Measurements from ENCODE around the gene PRUNE2.
"Not testable (repeated sequence)": the region's sequence is repeated elsewhere in the genome, so short reads cannot be mapped to it uniquely, and the experiment has no call there.

PRUNE2 gene

DNA sequence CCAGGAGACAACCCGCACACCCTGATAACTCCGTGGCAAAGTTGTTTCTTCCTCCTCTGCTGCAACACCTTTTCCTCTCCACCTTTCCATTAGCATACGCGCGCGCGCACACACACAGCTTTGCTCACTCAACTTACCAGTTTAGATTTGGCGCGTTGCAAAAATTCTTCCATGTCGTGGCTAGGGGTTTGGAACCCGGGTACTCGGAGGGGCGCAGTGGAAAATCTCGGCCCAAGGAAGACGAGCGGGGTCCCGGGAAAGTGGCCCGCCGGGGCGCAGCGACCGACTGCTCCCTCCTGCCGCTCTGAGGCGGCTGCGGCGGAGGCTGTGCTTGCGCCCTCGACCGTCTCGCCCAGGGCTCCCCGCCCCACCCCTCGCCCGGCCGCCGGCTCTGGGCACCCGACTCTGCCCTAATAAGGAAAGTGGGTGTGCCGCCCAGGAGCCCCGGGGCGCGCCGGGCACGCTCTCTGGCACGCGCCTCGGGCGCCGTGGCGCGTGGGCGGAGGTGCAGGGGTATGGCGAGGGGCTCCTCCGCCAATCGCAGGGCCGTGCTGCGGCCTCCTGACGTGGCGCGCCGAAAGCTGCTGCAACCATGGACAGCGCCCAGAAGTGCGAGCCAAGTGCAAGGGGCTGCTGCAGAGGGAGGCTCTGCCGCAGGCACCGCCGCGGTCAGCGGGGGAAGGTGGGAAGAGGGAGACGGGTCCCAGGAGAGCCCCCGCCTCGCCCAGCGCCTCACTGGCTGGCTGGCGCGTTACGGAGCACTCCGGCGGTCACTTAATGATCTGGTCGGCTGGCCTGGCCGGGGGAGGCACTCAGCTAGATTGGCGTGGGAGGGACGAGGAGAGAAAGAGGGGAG, at the start of gene PRUNE2:
PRUNE2 (minus strand) TSS at position 324 of the 856 bp plus-strand sequence; CDS start at position 173, 151 bp downstream.
- H3K4me3 ChIP-seq (ENCODE audit: low read depth, low read length) = peak within 1 kb of the TSS; percentile 55
- peak; percentile 89 for DNase-seq (ENCODE audit: low read depth, low spot score)
- TF ChIP-seq, protein P1, sequence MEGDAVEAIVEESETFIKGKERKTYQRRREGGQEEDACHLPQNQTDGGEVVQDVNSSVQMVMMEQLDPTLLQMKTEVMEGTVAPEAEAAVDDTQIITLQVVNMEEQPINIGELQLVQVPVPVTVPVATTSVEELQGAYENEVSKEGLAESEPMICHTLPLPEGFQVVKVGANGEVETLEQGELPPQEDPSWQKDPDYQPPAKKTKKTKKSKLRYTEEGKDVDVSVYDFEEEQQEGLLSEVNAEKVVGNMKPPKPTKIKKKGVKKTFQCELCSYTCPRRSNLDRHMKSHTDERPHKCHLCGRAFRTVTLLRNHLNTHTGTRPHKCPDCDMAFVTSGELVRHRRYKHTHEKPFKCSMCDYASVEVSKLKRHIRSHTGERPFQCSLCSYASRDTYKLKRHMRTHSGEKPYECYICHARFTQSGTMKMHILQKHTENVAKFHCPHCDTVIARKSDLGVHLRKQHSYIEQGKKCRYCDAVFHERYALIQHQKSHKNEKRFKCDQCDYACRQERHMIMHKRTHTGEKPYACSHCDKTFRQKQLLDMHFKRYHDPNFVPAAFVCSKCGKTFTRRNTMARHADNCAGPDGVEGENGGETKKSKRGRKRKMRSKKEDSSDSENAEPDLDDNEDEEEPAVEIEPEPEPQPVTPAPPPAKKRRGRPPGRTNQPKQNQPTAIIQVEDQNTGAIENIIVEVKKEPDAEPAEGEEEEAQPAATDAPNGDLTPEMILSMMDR (IDR thresholded peaks at IDR 0.05; ENCODE audit: low read depth, low read length) = no peak
- in situ Hi-C loops (cut with HindIII; ENCODE audit: low sequenced_read_pairs) = no loop called here

DNA sequence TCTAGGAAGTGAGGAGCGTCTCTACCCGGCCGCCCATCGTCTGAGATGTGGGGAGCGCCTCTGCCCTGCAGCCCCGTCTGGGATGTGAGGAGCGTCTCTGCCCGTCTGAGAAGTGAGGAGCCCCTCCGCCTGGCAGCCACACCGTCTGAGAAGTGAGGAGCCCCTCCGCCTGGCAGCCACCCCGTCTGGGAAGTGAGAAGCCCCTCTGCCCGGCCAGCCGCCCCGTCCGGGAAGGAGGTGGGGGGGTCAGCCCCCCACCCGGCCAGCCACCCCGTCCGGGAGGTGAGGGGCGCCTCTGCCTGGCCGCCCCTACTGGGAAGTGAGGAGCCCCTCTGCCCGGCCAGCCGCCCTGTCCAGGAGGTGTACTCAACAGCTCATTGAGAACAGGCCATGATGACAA, 49.5 kb upstream of the PRUNE2 start:
- in situ Hi-C loops (cut with HindIII; ENCODE audit: low sequenced_read_pairs); H3K4me3 ChIP-seq (ENCODE audit: low read depth, low read length); DNase-seq (ENCODE audit: low read depth, low spot score): not testable (repeated sequence)

DNA sequence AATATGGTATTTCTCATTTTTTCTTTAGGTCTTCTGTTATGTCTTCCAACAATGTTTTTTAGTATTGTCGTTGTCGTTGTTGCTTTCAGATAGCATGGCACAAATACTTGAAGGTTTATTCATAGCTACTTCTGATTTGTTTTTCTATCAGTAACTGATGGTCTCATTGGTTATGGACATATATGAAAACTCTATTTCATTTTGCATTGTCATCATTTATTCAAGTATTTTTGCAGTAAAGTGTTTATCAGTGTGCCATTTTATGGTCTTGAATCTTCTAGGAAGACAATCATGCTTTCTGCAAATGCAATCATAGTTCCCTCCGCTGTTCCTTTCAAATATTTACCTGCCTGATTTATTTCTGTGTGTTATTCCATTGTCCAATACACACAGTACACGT, 44.0 kb upstream of the PRUNE2 start:
- DNase-seq (ENCODE audit: low read depth, low spot score) = no peak
- TF ChIP-seq, protein P1 (IDR thresholded peaks at IDR 0.05; ENCODE audit: low read depth, low read length) = no peak
- H3K4me3 ChIP-seq (ENCODE audit: low read depth, low read length) = no peak overlapping the region
- in situ Hi-C loops (cut with HindIII; ENCODE audit: low sequenced_read_pairs) = no loop called here

DNA sequence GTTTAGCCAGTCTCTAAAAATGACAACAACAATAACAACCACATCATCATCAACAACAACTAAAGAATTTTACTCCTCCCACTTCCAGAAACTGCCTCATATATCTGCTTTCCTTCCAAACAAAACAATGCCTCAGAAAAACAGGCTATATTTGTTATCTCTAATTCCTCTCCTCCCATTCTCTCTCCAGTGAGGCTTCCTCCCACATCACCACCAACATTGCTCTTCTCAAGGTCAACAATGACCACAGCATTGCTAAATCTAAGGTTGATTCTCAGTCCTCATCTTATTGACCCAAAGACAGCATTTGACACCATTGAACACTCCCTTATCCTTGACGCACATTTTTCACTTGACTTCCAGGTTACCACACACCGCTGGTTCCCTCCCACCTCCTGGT, 38.1 kb upstream of the PRUNE2 start:
- in situ Hi-C loops (cut with HindIII; ENCODE audit: low sequenced_read_pairs) = no loop called here
- no peak for DNase-seq (ENCODE audit: low read depth, low spot score)
- no peak overlapping the region for H3K4me3 ChIP-seq (ENCODE audit: low read depth, low read length)
- TF ChIP-seq, protein P1 (IDR thresholded peaks at IDR 0.05; ENCODE audit: low read depth, low read length) = no peak

- no peak overlapping the region for H3K4me3 ChIP-seq (ENCODE audit: low read depth, low read length)
- in situ Hi-C loops (cut with HindIII; ENCODE audit: low sequenced_read_pairs) = no loop called here
- TF ChIP-seq, protein P1 (IDR thresholded peaks at IDR 0.05; ENCODE audit: low read depth, low read length) = no peak
- no peak for DNase-seq (ENCODE audit: low read depth, low spot score)
Measured at GRCh38 chr9:76943054-76943453, 37.1 kb upstream of the PRUNE2 start.

- no peak for DNase-seq (ENCODE audit: low read depth, low spot score)
- no peak overlapping the region for H3K4me3 ChIP-seq (ENCODE audit: low read depth, low read length)
- in situ Hi-C loops (cut with HindIII; ENCODE audit: low sequenced_read_pairs) = no loop called here
- TF ChIP-seq, protein P1 (IDR thresholded peaks at IDR 0.05; ENCODE audit: low read depth, low read length) = no peak
Measured at GRCh38 chr9:76932757-76933156, 26.8 kb upstream of the PRUNE2 start.

GRCh38 chr9:76932265-76932664, 26.4 kb upstream of the PRUNE2 start:
- TF ChIP-seq, protein P1 (IDR thresholded peaks at IDR 0.05; ENCODE audit: low read depth, low read length) = no peak
- no peak for DNase-seq (ENCODE audit: low read depth, low spot score)
- in situ Hi-C loops (cut with HindIII; ENCODE audit: low sequenced_read_pairs) = no loop called here
- H3K4me3 ChIP-seq (ENCODE audit: low read depth, low read length) = no peak overlapping the region
